Effector memory CD4-positive, alpha-beta T cell (primary cell): Measurements from ENCODE around the gene OSMR.

Experiments
- DNase-seq, 3 donors: peaks; one replicate each; pipeline ENCODE4 v3.0.0-alpha.2; 2020
- H3K27ac ChIP-seq: 2 replicates; pipeline ENCODE4 v1.7.0; 2013; ENCODE audit warnings: mild to moderate bottlenecking, low read length, moderate library complexity; ENCODE audit not compliant: insufficient read depth, poor library complexity, severe bottlenecking
- H3K27me3 ChIP-seq: replicated peaks from 2 replicates; pipeline ENCODE4 v1.7.0; 2013; ENCODE audit warnings: mild to moderate bottlenecking, low read length; ENCODE audit not compliant: insufficient read depth, control insufficient read depth, poor library complexity, severe bottlenecking
- H3K36me3 ChIP-seq: 2 replicates; pipeline ENCODE4 v1.7.0; 2013; ENCODE audit warnings: mild to moderate bottlenecking, low read length, moderate library complexity; ENCODE audit not compliant: control insufficient read depth, insufficient read depth
- H3K4me1 ChIP-seq: 2 replicates; pipeline ENCODE4 v1.7.0; 2013; ENCODE audit warnings: low read length, mild to moderate bottlenecking; ENCODE audit not compliant: control insufficient read depth, insufficient read depth, poor library complexity, severe bottlenecking
- H3K4me3 ChIP-seq: 2 replicates; pipeline ENCODE4 v1.7.0; 2013; ENCODE audit warnings: low read length, low read depth, mild to moderate bottlenecking; ENCODE audit not compliant: insufficient read depth, poor library complexity, severe bottlenecking
- H3K9me3 ChIP-seq: 2 replicates; pipeline ENCODE4 v1.7.0; 2013; ENCODE audit warnings: mild to moderate bottlenecking, low read length, moderate library complexity; ENCODE audit not compliant: control insufficient read depth
- total RNA-seq, 3 donors: gene quantifications; one replicate each; lab custom pipeline; 2026; lab: John Stamatoyannopoulos, UW

OSMR gene
- 0 to 0.09 (median 0) reads per million in 3 donors for total RNA-seq

- Histone ChIP-seq H3K27ac (no peak within 1 kb of the TSS), H3K27me3 (peaks cover 14% of the 10 kb centered on the region), H3K4me3 (no peak within 1 kb of the TSS), H3K36me3 (no peaks in the 10 kb centered on the region), H3K9me3 (no peaks in the 10 kb centered on the region), H3K4me1 (peaks cover 4% of the 10 kb centered on the region)
- DNase-seq: no peak
These were observed at the start of gene OSMR for GRCh38 chr5:38845526-38846378. Gene OSMR, plus strand, starts transcription at chr5:38846012. Its CDS starts 23,033 bp downstream, at chr5:38869045.

DNA sequence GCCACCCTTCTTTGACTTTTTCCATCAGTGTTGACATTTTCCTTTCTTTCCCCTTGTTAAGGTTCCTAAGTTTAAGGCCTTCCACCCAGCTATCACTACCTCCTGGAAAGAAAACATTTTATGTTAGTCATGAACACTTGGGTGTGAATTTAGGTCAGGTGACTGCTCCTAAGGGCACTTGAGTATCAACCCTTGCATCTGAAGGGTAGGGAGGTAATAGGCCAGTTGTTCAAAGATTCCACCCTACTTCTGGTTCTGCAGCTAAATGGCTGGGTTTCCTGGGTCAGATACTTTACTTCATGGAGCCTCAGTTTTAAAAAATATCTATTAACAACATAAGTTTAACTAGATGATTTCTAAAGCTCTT is 49.1 kb upstream of the OSMR start:
- H3K4me1 ChIP-seq: no peaks in the 10 kb centered on the region
- H3K36me3 ChIP-seq: no peaks in the 10 kb centered on the region
- no peaks in the 10 kb centered on the region for H3K27me3 ChIP-seq
- no peaks in the 10 kb centered on the region for H3K9me3 ChIP-seq
- H3K27ac ChIP-seq: no peak overlapping the region
- no peak for DNase-seq
- no peak overlapping the region for H3K4me3 ChIP-seq

GRCh38 chr5:38797838-38798237 is 48.0 kb upstream of the OSMR start:
- no peaks in the 10 kb centered on the region for H3K4me1 ChIP-seq
- no peaks in the 10 kb centered on the region for H3K27me3 ChIP-seq
- no peak for DNase-seq
- H3K27ac ChIP-seq: no peak overlapping the region
- H3K36me3 ChIP-seq: no peaks in the 10 kb centered on the region
- no peak overlapping the region for H3K4me3 ChIP-seq
- H3K9me3 ChIP-seq: no peaks in the 10 kb centered on the region

DNA sequence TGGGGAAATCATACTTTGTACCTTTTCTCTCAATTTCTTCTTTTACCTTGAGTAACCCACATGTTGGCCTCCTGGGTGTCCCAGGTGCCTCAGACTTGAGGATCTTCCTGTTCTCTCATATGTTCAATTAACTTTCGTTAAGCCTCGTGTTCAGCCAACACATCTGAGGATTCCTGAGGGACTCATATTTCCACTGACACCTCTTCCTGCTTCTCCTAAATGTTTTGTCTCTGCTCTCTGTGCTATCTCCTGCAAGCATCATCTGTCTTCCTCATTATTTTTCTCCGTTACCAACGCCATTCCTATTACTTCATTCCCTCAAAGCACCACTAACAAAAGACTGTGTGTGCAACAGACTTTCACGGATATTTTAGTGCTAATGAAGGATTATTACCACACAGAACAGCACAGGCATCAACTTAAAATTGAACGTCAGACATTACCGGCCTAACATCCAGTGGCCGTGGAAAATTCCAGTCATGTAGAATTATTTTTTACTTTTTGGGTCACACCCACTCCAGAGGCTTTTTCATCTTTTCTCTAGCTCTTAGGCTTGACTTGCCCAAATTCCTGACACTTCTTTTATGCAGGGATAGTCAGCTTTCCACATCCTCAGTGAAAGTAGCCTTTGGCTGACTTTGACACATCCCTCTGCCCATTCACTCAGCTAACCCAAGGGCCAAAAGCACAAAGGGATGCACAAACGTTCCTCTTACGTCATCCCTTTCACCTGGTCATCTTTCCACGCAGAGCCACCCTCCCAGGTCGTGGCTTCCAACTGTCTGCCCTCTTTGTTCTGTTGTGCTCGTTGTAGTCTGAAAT is 46.0 kb upstream of the OSMR start:
- Histone ChIP-seq H3K27ac (no peak overlapping the region), H3K4me1 (no peaks in the 10 kb centered on the region), H3K27me3 (no peaks in the 10 kb centered on the region), H3K9me3 (no peaks in the 10 kb centered on the region), H3K4me3 (no peak overlapping the region), H3K36me3 (no peaks in the 10 kb centered on the region)
- DNase-seq: no peak

DNA sequence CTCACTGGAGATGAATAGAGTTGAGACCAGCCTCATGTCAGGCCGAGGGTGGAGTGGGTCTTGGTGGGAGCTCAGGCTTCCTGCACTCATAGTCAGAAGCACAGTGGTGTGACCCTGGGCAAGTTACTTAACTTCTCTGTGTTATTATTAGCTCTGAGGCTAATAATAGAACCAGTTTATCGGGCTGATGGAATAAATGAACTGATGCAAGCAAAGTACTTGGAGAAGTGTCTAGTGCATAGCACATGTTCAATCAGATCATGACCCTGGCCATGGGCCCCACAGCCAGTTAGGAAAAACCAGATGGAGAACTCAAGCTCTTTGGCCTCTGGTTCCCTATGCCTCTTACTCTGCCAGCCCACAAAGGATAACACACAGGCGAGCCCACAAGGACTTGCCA is 45.3 kb upstream of the OSMR start:
- H3K36me3 ChIP-seq: no peaks in the 10 kb centered on the region
- no peaks in the 10 kb centered on the region for H3K9me3 ChIP-seq
- no peak for DNase-seq
- H3K27me3 ChIP-seq: no peaks in the 10 kb centered on the region
- H3K27ac ChIP-seq: no peak overlapping the region
- H3K4me1 ChIP-seq: no peaks in the 10 kb centered on the region
- no peak overlapping the region for H3K4me3 ChIP-seq

- H3K27me3 ChIP-seq: no peaks in the 10 kb centered on the region
- no peak overlapping the region for H3K27ac ChIP-seq
- H3K9me3 ChIP-seq: no peaks in the 10 kb centered on the region
- H3K36me3 ChIP-seq: no peaks in the 10 kb centered on the region
- no peak for DNase-seq
- no peaks in the 10 kb centered on the region for H3K4me1 ChIP-seq
- no peak overlapping the region for H3K4me3 ChIP-seq
These were observed 43.7 kb upstream of the OSMR start for GRCh38 chr5:38802125-38802524.

GRCh38 chr5:38803246-38803645 is 42.6 kb upstream of the OSMR start:
- Histone ChIP-seq H3K27me3 (no peaks in the 10 kb centered on the region), H3K27ac (no peak overlapping the region), H3K4me1 (no peaks in the 10 kb centered on the region), H3K36me3 (no peaks in the 10 kb centered on the region), H3K9me3 (no peaks in the 10 kb centered on the region), H3K4me3 (no peak overlapping the region)
- DNase-seq: no peak

DNA sequence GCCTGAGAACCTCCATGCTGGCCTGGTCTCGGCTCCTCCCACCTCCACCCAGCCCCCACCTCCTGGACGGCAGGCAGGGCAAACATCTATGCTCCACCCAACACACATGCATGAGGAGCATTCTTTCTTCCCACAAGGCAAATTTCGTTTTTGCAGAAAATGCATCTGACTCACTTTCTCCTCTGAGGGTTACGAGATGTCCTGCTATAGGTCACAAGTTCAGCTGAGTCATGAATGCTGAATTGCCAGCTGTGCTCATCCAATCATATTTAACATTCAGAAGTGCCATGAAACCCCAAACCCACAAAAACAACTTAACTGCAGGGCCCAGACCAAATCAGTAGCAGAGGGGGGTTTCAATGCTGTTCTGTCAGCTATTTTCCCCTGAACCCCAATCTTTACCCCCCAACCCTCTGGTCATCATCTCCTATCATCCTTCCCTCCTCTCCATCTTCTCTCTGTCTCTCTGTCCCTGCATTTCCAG is 39.0 kb upstream of the OSMR start:
- Histone ChIP-seq H3K4me1 (no peaks in the 10 kb centered on the region), H3K27me3 (no peaks in the 10 kb centered on the region), H3K4me3 (no peak overlapping the region), H3K27ac (no peak overlapping the region), H3K9me3 (no peaks in the 10 kb centered on the region), H3K36me3 (no peaks in the 10 kb centered on the region)
- DNase-seq: no peak

- no peaks in the 10 kb centered on the region for H3K27me3 ChIP-seq
- H3K36me3 ChIP-seq: no peaks in the 10 kb centered on the region
- no peak for DNase-seq
- H3K27ac ChIP-seq: no peak overlapping the region
- H3K4me1 ChIP-seq: no peaks in the 10 kb centered on the region
- no peaks in the 10 kb centered on the region for H3K9me3 ChIP-seq
- H3K4me3 ChIP-seq: no peak overlapping the region
These were observed 38.0 kb upstream of the OSMR start for GRCh38 chr5:38807570-38808483.
